Cardiac fibroblast (primary cell): ENCODE data around the gene ARL10.

ENCODE experiments used
- DNase-seq, 2 donors: peaks; one replicate each; pipeline versions ENCODE4 v3.0.0 to v3.0.0-alpha.2; 2010; ENCODE audit warnings: low read depth in 2 of 2
- H3K4me3 ChIP-seq, 2 donors: replicated peaks in 1 of 2; 1 replicate in 1 of 2; 2 replicates in 1 of 2; pipeline ENCODE4 v1.5.1; 2011; ENCODE audit warnings: low read depth in 2 of 2, low read length in 2 of 2, mild to moderate bottlenecking in 2 of 2, moderate library complexity in 1 of 2
- CTCF ChIP-seq: IDR thresholded peaks from one replicate; pipeline ENCODE4 v1.5.1; 2011; ENCODE audit warnings: low read depth, mild to moderate bottlenecking, low read length, inconsistent platforms

The ARL10 gene

GRCh38 chr5:176388444-176389134, 23.3 kb downstream of the ARL10 start, which contains the start of the genes HIGD2A and NOP16:
Gene HIGD2A (plus strand): TSS chr5:176388751. CDS start chr5:176388820, 69 bp downstream.
Gene NOP16 (minus strand): TSS chr5:176388598. CDS start chr5:176388539, 59 bp downstream.
- DNase-seq = peak; percentile 99
- peak within 1 kb of the TSS; percentile 95 to 99 for H3K4me3 ChIP-seq
- no peak for TF ChIP-seq CTCF

- TF ChIP-seq CTCF = no peak
Observed at GRCh38 chr5:176389135-176390123, 24.1 kb downstream of the ARL10 start.

GRCh38 chr5:176391479-176391878, 26.2 kb downstream of the ARL10 start:
- H3K4me3 ChIP-seq = no peak overlapping the region
- no peak for DNase-seq
- no peak for TF ChIP-seq CTCF

More at GRCh38 chr5:176389135-176390123, 24.1 kb downstream of the ARL10 start:
- peak overlapping the region; percentile 95 to 99 for H3K4me3 ChIP-seq
- no peak for DNase-seq

- DNase-seq = no peak
Observed at GRCh38 chr5:176391999-176392398, 26.7 kb downstream of the ARL10 start.

GRCh38 chr5:176392526-176392925, 27.2 kb downstream of the ARL10 start:
- TF ChIP-seq CTCF = no peak
- no peak for DNase-seq

More at GRCh38 chr5:176391999-176392398, 26.7 kb downstream of the ARL10 start:
- H3K4me3 ChIP-seq = no peak overlapping the region
- no peak for TF ChIP-seq CTCF

GRCh38 chr5:176394096-176394495, 28.8 kb downstream of the ARL10 start:
- no peak overlapping the region for H3K4me3 ChIP-seq
- DNase-seq = no peak
- TF ChIP-seq CTCF = no peak

More at GRCh38 chr5:176392526-176392925, 27.2 kb downstream of the ARL10 start:
- no peak overlapping the region for H3K4me3 ChIP-seq
